Measurements from ENCODE around the gene TIMP3.

The TIMP3 gene

GRCh38 chr22:32882774-32883530 lies 81.4 kb downstream of the TIMP3 start:
- no peak for DNase-seq (ENCODE audit: low read depth)

GRCh38 chr22:32887324-32887980 lies 85.9 kb downstream of the TIMP3 start:
- DNase-seq (ENCODE audit: low read depth), result no peak

DNA sequence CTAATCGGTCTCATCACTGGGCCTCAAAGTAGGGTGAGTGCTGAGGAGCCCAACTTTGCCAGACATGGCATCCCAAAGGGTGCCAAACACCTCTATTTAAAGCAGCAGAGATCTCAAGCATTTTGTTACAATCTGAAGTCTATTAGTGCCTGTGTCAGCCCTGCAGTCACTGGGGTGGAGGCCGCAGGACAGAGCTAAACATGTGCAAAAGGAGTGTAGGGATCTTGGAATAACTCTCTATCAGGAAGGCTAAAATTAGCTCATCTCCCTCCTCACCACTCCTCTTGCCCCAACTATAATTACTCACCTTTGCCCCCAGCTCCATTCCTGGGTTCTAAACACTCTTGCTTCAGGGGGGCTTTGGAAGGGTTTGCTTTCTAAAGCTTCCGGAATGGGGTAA lies 87.5 kb downstream of the TIMP3 start:
- DNase-seq (ENCODE audit: low read depth), result no peak

DNA sequence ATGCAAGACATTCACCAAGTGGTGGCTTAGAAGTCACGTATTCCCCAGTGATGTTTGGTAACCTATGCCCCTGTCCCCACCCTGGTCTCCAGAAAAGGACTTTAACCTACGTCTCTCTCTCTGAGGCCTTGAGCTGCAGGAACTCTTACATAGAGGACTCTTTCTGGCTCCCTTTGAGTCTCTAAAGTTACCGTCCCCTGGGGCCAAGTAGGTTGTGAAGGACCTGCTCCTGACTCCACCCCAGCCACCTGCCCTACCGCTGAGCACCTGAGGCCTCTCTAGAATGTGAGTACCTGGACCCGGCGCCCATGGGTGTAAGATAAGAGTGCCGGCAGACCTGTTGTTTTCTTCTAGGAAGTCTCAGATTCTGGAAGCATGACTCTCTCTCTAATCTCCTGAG lies 95.4 kb downstream of the TIMP3 start:
- DNase-seq (ENCODE audit: low read depth), result no peak

DNA sequence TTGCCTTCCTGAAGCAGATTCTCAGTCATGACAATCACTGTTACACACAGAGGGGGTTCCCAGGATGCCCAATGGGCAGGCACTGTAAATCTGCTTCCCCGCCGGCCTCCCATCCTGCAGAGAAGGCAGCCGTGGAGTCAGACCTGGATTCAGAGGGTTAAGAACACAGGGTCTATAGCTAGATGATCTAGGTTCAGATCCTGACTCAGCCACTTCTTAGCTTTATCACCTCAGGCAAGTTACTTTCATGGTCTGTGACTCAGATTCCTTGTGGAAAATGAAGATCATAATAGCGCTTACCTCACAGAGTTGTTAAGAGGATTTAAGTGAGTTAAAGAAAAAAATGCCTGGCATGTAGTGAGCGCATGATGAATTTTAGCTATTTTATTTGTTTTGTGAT lies 95.9 kb downstream of the TIMP3 start:
- no peak for DNase-seq (ENCODE audit: low read depth)

GRCh38 chr22:32900886-32901635 lies 99.6 kb downstream of the TIMP3 start:
- no peak for DNase-seq (ENCODE audit: low read depth)

GRCh38 chr22:32901925-32902324 lies 100.4 kb downstream of the TIMP3 start:
- DNase-seq (ENCODE audit: low read depth), result no peak

DNA sequence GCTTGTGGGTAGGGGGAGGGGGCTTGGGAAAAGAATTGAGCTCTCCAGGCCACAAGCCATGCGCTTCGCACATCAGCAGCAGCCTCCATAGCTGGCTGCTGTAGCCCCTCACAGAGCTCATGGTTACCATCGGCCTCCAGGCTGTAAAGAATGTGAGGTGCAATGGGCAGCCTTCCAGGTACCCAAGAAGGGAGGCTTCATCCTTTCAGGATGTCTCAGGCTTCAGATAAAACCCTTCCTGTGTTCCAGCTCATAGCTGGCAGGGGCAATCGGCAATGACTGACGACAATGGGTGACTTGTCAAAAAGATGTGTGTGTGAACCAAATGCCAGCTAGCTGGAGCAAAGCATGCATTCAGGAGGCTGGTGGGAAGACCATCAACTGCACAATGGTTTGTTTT lies 102.0 kb downstream of the TIMP3 start:
- no peak for DNase-seq (ENCODE audit: low read depth)

GRCh38 chr22:32904044-32904443 lies 102.5 kb downstream of the TIMP3 start:
- DNase-seq (ENCODE audit: low read depth), result no peak

DNA sequence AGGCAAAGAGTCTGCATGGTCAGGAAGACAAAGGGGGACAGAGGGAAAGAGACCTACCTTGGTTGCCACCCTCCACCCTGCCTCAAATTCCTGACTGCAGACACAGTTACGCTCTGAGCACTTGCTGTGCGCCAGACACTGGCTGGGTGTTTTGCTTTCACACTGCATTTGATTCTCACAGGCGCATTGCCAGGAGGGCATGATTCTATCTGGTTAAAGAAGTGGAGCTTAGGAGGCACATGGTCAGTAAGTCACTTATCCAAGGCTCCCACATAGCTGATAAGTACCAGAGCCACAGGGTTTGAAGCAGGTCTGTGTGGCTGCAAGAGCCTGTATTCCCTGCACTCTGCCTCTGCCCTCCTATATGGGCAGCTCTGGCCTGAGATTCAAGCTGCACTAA lies 103.9 kb downstream of the TIMP3 start:
- no peak for DNase-seq (ENCODE audit: low read depth)

- DNase-seq (ENCODE audit: low read depth), result no peak
Measured at GRCh38 chr22:32909581-32910428, 108.3 kb downstream of the TIMP3 start.

- DNase-seq (ENCODE audit: low read depth), result no peak
Measured at GRCh38 chr22:32910429-32910772, 108.9 kb downstream of the TIMP3 start.

DNA sequence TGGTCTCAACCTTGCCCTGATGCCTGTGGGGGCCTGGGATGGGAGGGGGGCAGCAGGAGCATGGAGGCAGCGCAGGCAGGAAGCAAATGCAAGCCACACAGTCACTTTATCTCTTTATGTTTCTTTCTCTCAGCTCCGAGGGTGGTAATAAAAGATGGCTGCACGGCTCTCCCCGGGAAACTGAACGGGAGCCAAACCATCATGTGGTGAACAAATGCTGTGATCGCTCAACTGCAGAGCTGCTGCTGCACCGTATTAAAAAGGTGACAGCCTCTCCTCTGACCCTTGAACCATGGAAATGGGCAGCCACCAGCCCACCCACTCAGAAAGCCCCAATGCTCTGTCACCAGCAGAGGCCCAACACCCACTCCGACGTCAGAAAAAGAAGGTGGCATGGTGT lies 110.0 kb downstream of the TIMP3 start:
- DNase-seq (ENCODE audit: low read depth), result no peak

Data from activated T-helper 9 cell treated with anti-CD3 and anti-CD28 coated beads, Interleukin-2, amount 50 U/mL, for 16 hours (primary cell).